Panc1 (cell line): ENCODE results near the gene ARF4. TPM values are rescaled to one million over a fixed set of nuclear protein-coding genes. Genes with fewer than 3 reads are reported as not detected.
A peak's percentile ranks its signal among the peaks of the same experiment; 100 is the strongest.

Source experiments
- ATAC-seq: fragments of 200-7000 bp; cut with Tn5 transposase; 2 replicates; pipeline ENCODE4 v1.9.1; 2020; ENCODE audit warnings: mild to moderate bottlenecking, moderate library complexity
- BruUV-seq: library from RNA; stranded (reverse); fragments of 400-500 nt; replicated peaks from 2 replicates; lab custom pipeline; 2021; lab: Mats Ljungman, UMichigan
- CTCF ChIA-PET: fragments of 300-600 bp; sonication (Branson Sonifier 250); formaldehyde crosslinking; loops from one replicate; lab custom pipeline; 2022; ENCODE audit warnings: antibody characterized with exemption; lab: Charles Lee
- POLR2A ChIA-PET: fragments of 300-600 bp; sonication (Branson Sonifier 250); formaldehyde crosslinking; loops from one replicate; lab custom pipeline; 2022; ENCODE audit warnings: antibody characterized with exemption; lab: Charles Lee
- DNase-seq: peaks from one replicate; pipeline ENCODE4 v3.0.0-alpha.2; 2010; ENCODE audit warnings: low read depth, low spot score
- H3K27ac ChIP-seq: 2 replicates; pipeline ENCODE4 v1.5.1; 2011; ENCODE audit warnings: mild to moderate bottlenecking, low read length, inconsistent platforms
- H3K27me3 ChIP-seq: fragments of 200-500 bp; sonication (Bioruptor generic); 2 replicates; pipeline ENCODE4 v1.6.0; 2014; ENCODE audit warnings: low read length, inconsistent platforms; ENCODE audit not compliant: control insufficient read depth, insufficient read depth
- H3K36me3 ChIP-seq: fragments of 200-500 bp; sonication (Bioruptor generic); 2 replicates; pipeline ENCODE4 v1.5.1; 2014; ENCODE audit warnings: inconsistent platforms, mild to moderate bottlenecking, low read length, moderate library complexity; ENCODE audit not compliant: control insufficient read depth, insufficient read depth
- H3K4me1 ChIP-seq: 2 replicates; pipeline ENCODE4 v1.5.1; 2011; ENCODE audit warnings: inconsistent platforms, mild to moderate bottlenecking, low read length, moderate library complexity; ENCODE audit not compliant: control insufficient read depth, insufficient read depth
- H3K4me3 ChIP-seq, 2 experiments: 2 replicates each; pipeline ENCODE4 v1.5.1; 2011 to 2012; ENCODE audit warnings: low read depth in 2 of 2, low read length in 2 of 2, mild to moderate bottlenecking in 2 of 2, inconsistent platforms in 1 of 2, moderate library complexity in 1 of 2
- H3K9me3 ChIP-seq: fragments of 200-500 bp; sonication (Bioruptor generic); 2 replicates; pipeline ENCODE4 v1.5.1; 2014; ENCODE audit warnings: low read depth, mild to moderate bottlenecking, inconsistent platforms, low read length, moderate library complexity; ENCODE audit not compliant: control insufficient read depth, insufficient read depth
- POLR2AphosphoS5 ChIP-seq: IDR thresholded peaks from 2 replicates; pipeline ENCODE4 v1.6.1; 2012; ENCODE audit warnings: mild to moderate bottlenecking, low read depth, low read length, moderate library complexity
- REST ChIP-seq, 2 experiments: IDR thresholded peaks; 2 replicates each; pipeline ENCODE4 v1.6.1; 2011 to 2012; ENCODE audit warnings: low read depth in 2 of 2, control low read depth in 1 of 2, low read length in 1 of 2, mild to moderate bottlenecking in 1 of 2, moderate library complexity in 1 of 2; ENCODE audit not compliant: insufficient read depth in 1 of 2
- SIN3A ChIP-seq: IDR thresholded peaks from 2 replicates; pipeline ENCODE4 v1.6.1; 2012; ENCODE audit warnings: low read depth, mild to moderate bottlenecking, low read length, moderate library complexity, borderline replicate concordance; ENCODE audit not compliant: insufficient read depth
- TCF7L2 ChIP-seq: IDR thresholded peaks from 2 replicates; pipeline ENCODE4 v1.6.1; 2011; ENCODE audit warnings: mild to moderate bottlenecking, low read depth, low read length, inconsistent platforms
- in situ Hi-C: cut with HindIII; loops from 2 replicates; pipeline ENCODE4 v1.10.0; 2016; ENCODE audit warnings: low sequenced_read_pairs, low pct_unique_long_range_greater_than_20kb
- intact Hi-C: fragments of 100-400 bp; cut with micrococcal nuclease; formaldehyde crosslinking; loops from one replicate; pipeline ENCODE4 v1.10.0; 2022; ENCODE audit not compliant: unreplicated experiment
- total RNA-seq: library from RNA; stranded (reverse); gene quantifications from one replicate; pipeline ENCODE4 v1.2.1, GENCODE V29; 2021; ENCODE audit not compliant: unreplicated experiment
- TF ChIP-seq, protein P1 (sequence below): fragments of 450-650 bp; IDR thresholded peaks from 2 replicates; pipeline ENCODE4 v1.5.1; 2017; ENCODE audit warnings: mild to moderate bottlenecking

The ARF4 gene
- total RNA-seq, 1 experiment from 2014 or later, result 126 TPM

DNA sequence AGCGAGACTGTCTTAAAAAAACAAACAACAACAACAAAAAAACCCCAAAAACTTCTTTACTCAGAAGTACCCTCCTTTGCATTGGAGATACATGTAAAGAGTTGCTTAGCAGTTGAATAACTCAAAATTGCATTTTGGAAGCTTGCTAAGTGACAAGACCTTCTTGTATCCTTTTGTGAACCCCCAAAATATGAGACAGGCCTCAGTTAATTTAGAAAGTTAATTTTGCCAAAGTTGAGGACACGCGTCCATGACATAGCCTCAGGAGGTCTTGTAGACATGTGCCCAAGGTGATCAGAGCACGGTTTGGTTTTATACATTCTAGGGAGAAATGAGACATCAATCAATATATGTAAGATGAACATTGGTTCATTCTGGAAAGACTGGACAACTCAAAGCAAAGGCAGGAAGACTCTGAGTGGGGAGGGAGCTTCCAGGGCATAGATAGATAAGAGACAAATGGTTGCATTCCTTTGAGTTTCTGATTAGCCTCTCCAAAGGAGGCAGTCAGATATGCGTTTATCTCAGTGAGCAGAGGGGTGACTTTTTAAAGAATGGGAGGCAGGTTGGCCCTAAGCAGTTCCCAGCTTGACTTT, 1.7 kb upstream of the ARF4 start:
- DNase-seq (no peak), ATAC-seq (no peak)
- peaks cover 11% of the 10 kb centered on the region for H3K4me1 ChIP-seq
- ChIA-PET POLR2A (interaction anchor here (0.5 to 0.6 kb wide), 2 partner anchors 63 to 133 kb away, joined by 3 to 8 read pairs; no protein-coding TSS in a partner anchor), CTCF (no interaction called here)
- in situ Hi-C loops, result no loop called here
- H3K9me3 ChIP-seq, result no peaks in the 10 kb centered on the region
- H3K27ac ChIP-seq, result peak overlapping the region; percentile 97
- no TSS peak for BruUV-seq
- H3K27me3 ChIP-seq, result no peaks in the 10 kb centered on the region
- intact Hi-C loops, result no loop called here
- H3K36me3 ChIP-seq, result peaks cover 13% of the 10 kb centered on the region
- peak overlapping the region; percentile 94 to 96 for H3K4me3 ChIP-seq
- no peak for TF ChIP-seq SIN3A
- TF ChIP-seq REST (IDR thresholded peaks at IDR 0.05; ENCODE audit: insufficient read depth in 1 of 2, low read depth in 2 of 2, low read length in 1 of 2), result no peak
- no peak for TF ChIP-seq POLR2AphosphoS5

DNA sequence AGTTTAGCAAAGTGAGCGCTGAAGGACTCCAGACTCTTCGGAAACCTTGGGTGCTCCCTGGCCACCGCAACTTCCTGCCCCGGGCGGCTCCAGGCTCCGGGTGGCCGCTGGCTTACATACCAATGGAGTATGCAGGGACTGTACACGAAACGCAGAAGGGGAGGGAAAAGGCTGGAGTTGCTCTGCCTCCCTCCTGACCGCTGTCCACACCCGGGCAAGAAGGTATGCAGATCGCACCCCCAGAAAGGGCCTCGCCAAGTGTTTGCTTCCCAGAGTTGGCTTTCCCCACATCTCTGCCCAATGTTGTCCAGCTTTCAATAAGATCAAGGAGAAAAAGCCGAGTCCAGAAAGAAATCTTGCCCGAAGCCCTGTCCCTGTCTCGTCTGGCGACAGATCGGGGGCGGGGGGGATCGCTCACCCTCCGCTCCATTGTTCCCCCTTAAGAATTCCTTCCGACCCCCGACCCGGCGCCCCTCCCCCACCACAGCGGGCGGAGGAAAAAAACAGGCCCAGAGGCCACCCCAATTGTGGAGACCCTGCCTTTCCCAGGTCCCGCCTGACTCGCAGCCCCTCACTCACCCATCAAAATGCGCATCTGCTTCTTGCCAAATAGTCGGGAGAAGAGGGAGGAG, 533 bp downstream of the ARF4 start:
- in situ Hi-C loops, result no loop called here
- TF ChIP-seq, protein P1, sequence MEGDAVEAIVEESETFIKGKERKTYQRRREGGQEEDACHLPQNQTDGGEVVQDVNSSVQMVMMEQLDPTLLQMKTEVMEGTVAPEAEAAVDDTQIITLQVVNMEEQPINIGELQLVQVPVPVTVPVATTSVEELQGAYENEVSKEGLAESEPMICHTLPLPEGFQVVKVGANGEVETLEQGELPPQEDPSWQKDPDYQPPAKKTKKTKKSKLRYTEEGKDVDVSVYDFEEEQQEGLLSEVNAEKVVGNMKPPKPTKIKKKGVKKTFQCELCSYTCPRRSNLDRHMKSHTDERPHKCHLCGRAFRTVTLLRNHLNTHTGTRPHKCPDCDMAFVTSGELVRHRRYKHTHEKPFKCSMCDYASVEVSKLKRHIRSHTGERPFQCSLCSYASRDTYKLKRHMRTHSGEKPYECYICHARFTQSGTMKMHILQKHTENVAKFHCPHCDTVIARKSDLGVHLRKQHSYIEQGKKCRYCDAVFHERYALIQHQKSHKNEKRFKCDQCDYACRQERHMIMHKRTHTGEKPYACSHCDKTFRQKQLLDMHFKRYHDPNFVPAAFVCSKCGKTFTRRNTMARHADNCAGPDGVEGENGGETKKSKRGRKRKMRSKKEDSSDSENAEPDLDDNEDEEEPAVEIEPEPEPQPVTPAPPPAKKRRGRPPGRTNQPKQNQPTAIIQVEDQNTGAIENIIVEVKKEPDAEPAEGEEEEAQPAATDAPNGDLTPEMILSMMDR, result no peak
- TF ChIP-seq POLR2AphosphoS5 (no peak), SIN3A (no peak)
- no peaks in the 10 kb centered on the region for H3K9me3 ChIP-seq
- CTCF ChIA-PET, result no interaction called here
- no peaks in the 10 kb centered on the region for H3K27me3 ChIP-seq
- ATAC-seq, result peak; percentile 56
- H3K4me3 ChIP-seq, result peak overlapping the region; percentile 94 to 96
- POLR2A ChIA-PET, result interaction anchor here (0.6 kb wide), 2 partner anchors 13 to 219 kb away, joined by 3 to 4 read pairs; no protein-coding TSS in a partner anchor
- peak overlapping the region; percentile 91 for H3K27ac ChIP-seq
- TSS peak; percentile 76 for BruUV-seq
- no peak for DNase-seq
- H3K36me3 ChIP-seq, result peaks cover 13% of the 10 kb centered on the region
- intact Hi-C loops, result no loop called here
- H3K4me1 ChIP-seq, result peaks cover 11% of the 10 kb centered on the region

- H3K4me1 ChIP-seq, result peaks cover 11% of the 10 kb centered on the region
- TF ChIP-seq, protein P1, result no peak
- no peak for TF ChIP-seq REST (IDR thresholded peaks at IDR 0.05; ENCODE audit: insufficient read depth in 1 of 2, low read depth in 2 of 2, low read length in 1 of 2)
- TF ChIP-seq SIN3A, result no peak
- TF ChIP-seq TCF7L2, result no peak
- no peak for TF ChIP-seq POLR2AphosphoS5
- peaks cover 13% of the 10 kb centered on the region for H3K36me3 ChIP-seq
- peak overlapping the region; percentile 91 for H3K27ac ChIP-seq
- in situ Hi-C loops (no loop called here), intact Hi-C loops (no loop called here)
- no peaks in the 10 kb centered on the region for H3K27me3 ChIP-seq
- CTCF ChIA-PET, result no interaction called here
- POLR2A ChIA-PET, result no interaction called here
- peak overlapping the region; percentile 94 to 96; a peak in 3 of 4 replicates for H3K4me3 ChIP-seq
- no peaks in the 10 kb centered on the region for H3K9me3 ChIP-seq
- DNase-seq, result no peak
- BruUV-seq, result no TSS peak
- ATAC-seq, result no peak
Observed at GRCh38 chr3:57594576-57594975, 2.6 kb downstream of the ARF4 start.
